ENCODE results near the gene ERICH4. TPM values are rescaled to one million over a fixed set of nuclear protein-coding genes. Genes with fewer than 3 reads are reported as not detected.
"Not testable (repeated sequence)": the region's sequence is repeated elsewhere in the genome, so short reads cannot be mapped to it uniquely, and the experiment has no call there.

Gene ERICH4
- total RNA-seq, 1 donor from 2014 or later = not detected

GRCh38 chr19:41433171-41433570, 9.8 kb upstream of the ERICH4 start:
- no peak overlapping the region for H3K4me3 Mint-ChIP-seq
- peaks cover 6% of the 10 kb centered on the region for H3K4me1 Mint-ChIP-seq
- DNase-seq (ENCODE audit: low spot score in 2 of 2, unreplicated experiment in 2 of 2) = no peak
- H3K9me3 Mint-ChIP-seq = no peaks in the 10 kb centered on the region
- peaks cover 14% of the 10 kb centered on the region for H3K36me3 Mint-ChIP-seq
- no peak overlapping the region for H3K27ac Mint-ChIP-seq
- no peak for TF ChIP-seq CTCF (IDR thresholded peaks at IDR 0.05; ENCODE audit: unreplicated experiment)
- H3K27me3 Mint-ChIP-seq (ENCODE audit: low read depth) = no peaks in the 10 kb centered on the region

- H3K27ac Mint-ChIP-seq = no peak overlapping the region
- H3K4me1 Mint-ChIP-seq = peaks cover 5% of the 10 kb centered on the region
- H3K36me3 Mint-ChIP-seq = peaks cover 14% of the 10 kb centered on the region
- H3K4me3 Mint-ChIP-seq = no peak overlapping the region
- no peak for TF ChIP-seq CTCF (IDR thresholded peaks at IDR 0.05; ENCODE audit: unreplicated experiment)
- H3K9me3 Mint-ChIP-seq = no peaks in the 10 kb centered on the region
- H3K27me3 Mint-ChIP-seq (ENCODE audit: low read depth) = no peaks in the 10 kb centered on the region
- no peak for DNase-seq (ENCODE audit: low spot score in 2 of 2, unreplicated experiment in 2 of 2)
These were observed 8.5 kb upstream of the ERICH4 start for GRCh38 chr19:41434450-41434849.

- DNase-seq (ENCODE audit: low spot score in 2 of 2, unreplicated experiment in 2 of 2); H3K4me1 Mint-ChIP-seq; H3K27ac Mint-ChIP-seq; H3K27me3 Mint-ChIP-seq (ENCODE audit: low read depth); H3K4me3 Mint-ChIP-seq; H3K9me3 Mint-ChIP-seq: not testable (repeated sequence)
- peaks cover 14% of the 10 kb centered on the region for H3K36me3 Mint-ChIP-seq
These were observed 7.6 kb upstream of the ERICH4 start for GRCh38 chr19:41435376-41435775.

GRCh38 chr19:41435936-41436673, 6.9 kb upstream of the ERICH4 start:
- DNase-seq (ENCODE audit: low spot score in 2 of 2, unreplicated experiment in 2 of 2) = no peak
- Mint-ChIP-seq H3K9me3 (no peaks in the 10 kb centered on the region), H3K36me3 (peaks cover 12% of the 10 kb centered on the region), H3K27ac (no peak overlapping the region), H3K4me3 (no peak overlapping the region), H3K27me3 (ENCODE audit: low read depth) (no peaks in the 10 kb centered on the region), H3K4me1 (peaks cover 5% of the 10 kb centered on the region)
- TF ChIP-seq CTCF (IDR thresholded peaks at IDR 0.05; ENCODE audit: unreplicated experiment) = no peak

GRCh38 chr19:41436674-41436951, 6.3 kb upstream of the ERICH4 start:
- no peaks in the 10 kb centered on the region for H3K27me3 Mint-ChIP-seq (ENCODE audit: low read depth)
- H3K36me3 Mint-ChIP-seq = peaks cover 12% of the 10 kb centered on the region
- H3K4me3 Mint-ChIP-seq = no peak overlapping the region
- no peak overlapping the region for H3K27ac Mint-ChIP-seq
- no peak for DNase-seq (ENCODE audit: low spot score in 2 of 2, unreplicated experiment in 2 of 2)
- no peak for TF ChIP-seq CTCF (IDR thresholded peaks at IDR 0.05; ENCODE audit: unreplicated experiment)
- no peaks in the 10 kb centered on the region for H3K9me3 Mint-ChIP-seq
- H3K4me1 Mint-ChIP-seq = peaks cover 5% of the 10 kb centered on the region

GRCh38 chr19:41437944-41438574, 4.9 kb upstream of the ERICH4 start:
- Mint-ChIP-seq H3K27me3 (ENCODE audit: low read depth) (peaks cover 2% of the 10 kb centered on the region), H3K4me3 (no peak overlapping the region), H3K27ac (no peak overlapping the region), H3K4me1 (peaks cover 5% of the 10 kb centered on the region), H3K36me3 (peaks cover 8% of the 10 kb centered on the region), H3K9me3 (no peaks in the 10 kb centered on the region)
- no peak for DNase-seq (ENCODE audit: low spot score in 2 of 2, unreplicated experiment in 2 of 2)
- no peak for TF ChIP-seq CTCF (IDR thresholded peaks at IDR 0.05; ENCODE audit: unreplicated experiment)
